GM21367 (cell line): ENCODE data around the gene IFIH1.

Experiments
- ATAC-seq: cut with Tn5 transposase; IDR thresholded peaks from one replicate; pipeline ENCODE4 v1.9.1; 2021; ENCODE audit not compliant: unreplicated experiment

IFIH1 gene

GRCh38 chr2:162219426-162219825, 99.1 kb downstream of the IFIH1 start:
- ATAC-seq = no peak

- ATAC-seq = no peak
These were observed 100.9 kb downstream of the IFIH1 start for GRCh38 chr2:162217598-162217997.
